NCI-H1436 treated with DMSO at 0.1 percent for 48 hours (cell line): ENCODE data around the gene HPSE2.
"Not testable (repeated sequence)": the region's sequence is repeated elsewhere in the genome, so short reads cannot be mapped to it uniquely, and the experiment has no call there.

Experiments used
- DNase-seq: peaks from one replicate; lab custom pipeline; 2025; lab: John Stamatoyannopoulos, UW

Gene HPSE2

DNA sequence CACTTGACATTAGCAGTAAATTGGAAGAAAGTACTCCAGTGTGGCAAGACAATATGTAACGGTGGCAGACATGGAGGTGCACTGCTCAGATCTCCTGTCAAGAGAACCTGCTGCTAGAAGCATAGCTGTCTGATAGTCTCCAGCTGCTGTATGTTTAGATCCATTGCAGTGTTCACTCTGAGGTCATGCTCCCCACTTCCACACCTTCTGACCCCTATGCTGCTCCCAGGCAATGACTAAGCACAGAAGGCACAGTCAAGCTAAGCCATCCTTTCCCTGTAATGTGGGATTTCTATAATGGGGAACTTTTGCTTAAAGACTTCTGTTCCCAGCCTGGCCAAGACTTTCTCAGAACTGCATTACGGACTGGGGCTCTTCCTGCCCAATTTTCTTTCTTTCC, 315.8 kb downstream of the HPSE2 start:
- no peak for DNase-seq

DNA sequence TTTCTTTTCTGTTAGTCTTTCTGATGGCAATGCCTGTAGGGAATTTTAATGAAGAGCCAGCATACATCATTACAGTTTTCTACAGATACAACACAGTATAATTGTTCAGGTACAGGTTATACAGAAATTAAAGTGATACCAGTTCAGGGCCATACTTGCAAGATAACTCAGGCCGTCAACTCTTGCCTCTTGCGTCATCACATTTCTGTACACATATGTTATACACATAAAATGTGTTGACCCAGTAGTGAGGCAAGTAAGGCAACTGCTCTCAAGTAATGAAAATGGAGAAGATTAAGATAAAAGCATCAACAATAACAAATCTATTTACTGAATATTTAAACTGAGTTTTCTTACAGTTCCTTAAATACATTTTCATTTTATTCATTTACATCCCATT, 317.8 kb downstream of the HPSE2 start:
- DNase-seq = no peak

DNA sequence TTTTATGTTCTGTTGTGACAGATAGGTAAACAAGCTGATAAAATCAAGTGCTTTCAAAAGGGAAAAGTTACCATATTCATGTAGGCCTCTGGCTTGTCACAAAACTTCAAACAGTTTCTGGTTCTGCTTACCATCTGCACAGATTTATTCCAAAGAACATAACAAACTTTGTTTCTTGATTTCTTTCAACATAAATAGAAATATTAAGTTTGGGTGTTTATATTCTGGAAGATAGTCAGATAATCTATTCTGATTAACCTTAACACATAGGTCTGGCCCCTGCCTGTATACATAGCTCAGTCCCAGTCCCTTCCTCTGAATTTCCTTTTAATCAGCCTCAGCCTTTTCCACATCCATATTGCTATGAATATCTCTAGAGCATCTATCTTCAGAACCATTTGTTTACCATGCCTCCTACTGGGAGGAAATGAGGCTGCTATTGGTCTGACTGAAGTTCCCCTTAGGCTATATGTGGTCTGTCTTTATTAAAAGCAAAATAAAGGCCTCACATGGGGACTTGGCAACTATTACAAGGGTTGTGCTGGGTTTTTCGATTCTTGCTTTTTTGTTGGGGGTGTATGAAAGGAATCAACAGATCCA, 319.0 kb downstream of the HPSE2 start:
- DNase-seq = no peak

DNA sequence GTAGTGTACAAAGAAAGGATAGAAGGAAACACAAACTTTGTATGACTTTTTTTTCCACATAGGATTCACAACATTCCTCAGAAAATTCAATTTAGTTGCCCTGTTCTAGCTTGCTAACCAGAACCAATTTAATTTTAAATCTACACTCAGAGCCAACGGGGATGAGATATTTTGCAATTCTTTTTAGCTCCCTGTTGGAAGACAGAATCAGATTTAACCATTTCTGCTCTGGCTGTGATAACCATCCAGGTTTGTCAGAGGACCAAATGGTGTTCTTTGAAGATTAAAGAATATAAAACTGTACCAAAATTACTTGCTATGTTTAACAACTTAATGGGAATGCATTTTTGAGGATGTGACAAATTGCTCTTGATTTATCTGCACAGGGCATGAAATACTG, 319.7 kb downstream of the HPSE2 start:
- DNase-seq = no peak

DNA sequence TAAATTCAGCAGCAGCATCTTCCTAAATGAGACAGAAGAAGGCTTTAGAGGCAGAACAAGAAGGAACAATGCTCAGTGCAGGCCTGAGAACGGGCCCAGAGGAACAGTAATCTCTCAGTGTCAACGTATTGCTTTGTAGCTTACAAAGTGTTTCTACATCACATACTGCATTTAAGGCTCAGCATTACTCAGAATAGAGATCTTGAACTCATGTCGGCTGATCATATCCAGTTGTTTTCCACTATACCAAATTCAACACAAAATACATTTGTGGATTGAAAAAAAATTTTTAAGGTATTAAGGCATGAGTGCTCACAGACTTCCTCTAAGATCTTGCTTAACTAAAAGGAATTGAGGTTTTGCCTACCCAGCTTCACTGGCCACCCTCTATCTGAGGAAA, 325.1 kb downstream of the HPSE2 start:
- DNase-seq = no peak

DNA sequence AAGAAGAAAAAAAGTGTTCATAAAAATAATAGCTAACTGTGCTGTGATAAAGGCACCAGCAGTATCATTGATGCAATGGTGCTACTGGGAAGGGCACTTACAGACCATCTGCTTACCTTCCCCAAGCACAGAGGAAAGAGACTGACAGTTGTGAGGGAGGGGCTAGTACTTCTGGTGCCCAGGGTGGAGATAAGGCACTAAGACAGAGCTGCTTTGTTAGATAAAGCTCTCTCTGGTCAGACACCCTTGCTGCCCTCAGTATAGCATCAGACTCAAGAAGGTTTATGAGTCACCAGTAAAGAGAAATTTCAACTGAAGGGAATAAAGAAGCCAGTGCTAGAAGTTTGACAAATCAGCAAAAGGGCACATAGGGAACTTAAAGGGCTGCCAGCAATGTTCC, 325.6 kb downstream of the HPSE2 start:
- DNase-seq = no peak

DNA sequence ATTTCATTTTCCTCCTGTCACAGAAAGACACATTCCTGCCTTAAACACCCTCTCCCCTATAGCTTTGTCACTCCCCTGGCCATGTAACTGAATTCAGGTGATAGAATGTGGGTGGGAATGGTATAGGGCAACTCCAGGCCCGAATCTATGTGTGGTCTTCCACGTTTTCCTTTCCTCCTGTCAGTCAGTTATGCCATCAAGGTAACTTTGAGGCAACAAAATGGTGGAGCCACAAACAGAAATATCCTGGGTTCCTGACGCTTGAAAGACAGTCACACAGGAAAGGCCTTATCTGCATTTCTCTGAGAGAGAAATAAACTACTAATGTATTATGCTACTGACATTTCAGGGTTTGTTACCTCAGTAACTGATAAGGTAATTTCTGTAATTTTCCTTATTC, 326.8 kb downstream of the HPSE2 start:
- no peak for DNase-seq

DNA sequence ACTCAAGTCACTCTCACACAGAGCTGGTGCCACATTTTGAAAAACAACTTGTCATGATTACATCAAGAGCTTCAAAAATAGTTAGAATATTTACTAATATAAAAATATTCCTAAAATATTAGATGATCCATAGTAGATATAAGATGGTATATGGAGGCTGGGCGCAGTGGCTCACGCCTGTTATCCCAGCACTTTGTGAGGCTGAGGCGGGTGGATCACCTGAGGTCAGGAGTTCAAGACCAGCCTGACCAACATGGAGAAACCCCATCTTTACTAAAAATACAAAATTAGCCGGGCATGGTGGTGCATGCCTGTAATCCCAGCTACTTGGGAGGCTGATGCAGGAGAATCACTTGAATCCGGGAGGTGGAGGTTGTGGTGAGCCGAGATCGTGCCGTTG, 327.4 kb downstream of the HPSE2 start:
- not testable (repeated sequence) for DNase-seq

DNA sequence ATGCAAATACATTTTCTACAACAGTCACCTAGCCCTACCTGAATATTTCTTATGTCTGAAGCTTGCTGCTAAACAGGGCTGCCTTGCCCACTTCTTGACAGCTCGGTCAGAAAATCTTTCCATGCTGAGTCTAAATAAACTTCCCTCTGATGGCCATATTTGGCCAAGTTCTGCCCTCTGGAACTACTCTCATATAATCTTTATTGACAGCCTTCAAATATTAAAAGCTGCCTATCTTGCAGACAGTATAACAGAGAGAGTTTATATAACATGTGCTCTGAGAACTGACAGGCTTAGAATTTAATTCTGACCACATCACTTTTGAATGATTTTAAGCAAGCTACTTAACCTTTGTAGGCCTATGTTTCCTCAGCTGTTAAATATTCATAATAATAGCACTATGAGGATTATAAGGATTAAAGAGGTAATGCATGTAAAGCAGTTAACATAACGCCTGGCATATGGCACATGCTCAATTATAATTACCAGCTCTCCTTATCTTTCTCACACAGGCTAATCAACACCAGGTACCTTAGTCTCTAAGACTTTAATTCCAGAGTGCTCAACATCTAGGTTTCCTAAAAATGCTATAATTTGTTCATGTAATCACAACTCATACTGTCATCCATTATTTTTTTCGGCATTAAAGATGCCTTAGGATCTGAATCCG, 334.1 kb downstream of the HPSE2 start:
- no peak for DNase-seq

DNA sequence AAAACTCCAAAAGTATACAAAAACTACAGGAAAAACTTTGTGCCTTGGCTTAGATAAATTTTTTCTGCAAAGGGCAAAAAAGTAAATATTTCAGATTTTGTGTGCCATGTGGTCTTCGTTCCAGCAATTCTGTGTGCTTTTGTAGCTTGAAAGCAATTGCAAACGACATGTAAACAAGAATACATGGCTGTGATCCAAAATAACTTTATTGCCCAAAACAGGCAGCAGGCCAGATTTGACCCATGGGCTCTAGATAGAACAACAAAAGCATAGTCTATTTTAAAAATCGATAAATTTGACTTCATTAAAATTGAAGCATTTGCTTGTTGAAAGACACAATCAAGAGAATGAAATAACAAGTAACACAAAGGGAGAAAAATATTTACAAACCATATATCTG, 336.6 kb downstream of the HPSE2 start:
- no peak for DNase-seq

DNA sequence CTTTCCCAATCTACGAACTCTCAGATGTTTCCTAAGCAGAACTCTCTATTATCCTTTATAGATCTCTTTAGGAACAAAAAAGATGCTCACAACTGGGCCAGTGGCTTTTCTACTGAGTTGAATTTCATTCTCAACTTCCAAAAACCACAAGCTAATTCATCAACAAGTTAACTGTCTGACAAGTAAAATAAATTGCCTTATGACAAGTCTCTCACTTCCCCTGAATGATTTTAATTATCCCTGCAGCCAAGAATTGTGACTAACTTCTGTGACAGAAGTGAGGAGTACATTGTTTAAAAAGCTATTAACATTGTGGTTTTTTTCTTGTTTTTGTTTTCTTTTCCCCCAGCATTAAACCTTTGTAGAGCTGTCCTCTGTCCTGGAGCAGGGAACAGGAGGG, 343.1 kb downstream of the HPSE2 start:
- no peak for DNase-seq

DNA sequence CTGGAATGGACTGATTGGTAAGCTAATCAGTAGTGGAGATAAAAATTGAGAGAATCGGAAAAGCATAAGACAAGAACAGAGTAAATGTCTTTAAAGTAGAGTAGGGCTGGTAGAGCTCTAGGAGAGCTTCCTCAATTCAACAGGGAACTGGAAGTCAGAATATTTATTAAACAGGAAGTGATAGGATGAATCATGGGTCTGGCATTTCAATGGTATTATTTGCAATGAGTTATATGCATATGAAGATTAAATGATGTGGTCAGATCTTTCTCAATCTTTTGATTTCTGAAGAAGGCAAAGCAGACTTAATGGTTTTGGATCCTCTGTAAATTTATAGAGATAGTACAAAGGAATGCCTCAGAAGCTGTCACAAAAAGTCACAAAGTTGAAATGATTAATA, 349.0 kb downstream of the HPSE2 start:
- DNase-seq = no peak

DNA sequence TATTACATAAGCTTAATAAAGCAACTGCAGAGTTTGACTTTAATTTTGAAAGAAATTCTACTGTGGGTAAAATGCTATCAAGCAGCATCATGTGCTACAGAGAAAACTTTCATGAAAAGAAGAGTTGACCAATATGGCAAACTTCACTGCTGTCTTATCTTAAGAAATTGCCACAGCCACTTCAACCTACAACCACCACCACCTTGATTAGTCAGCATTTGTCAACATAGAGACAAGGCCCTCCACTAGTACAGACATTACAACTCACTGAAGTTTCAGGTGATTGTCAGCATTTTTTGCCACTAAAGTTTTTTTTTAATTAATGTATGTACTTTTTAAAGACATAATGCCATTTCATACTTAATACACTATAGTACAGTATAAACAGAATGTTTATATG, 350.3 kb downstream of the HPSE2 start:
- no peak for DNase-seq

DNA sequence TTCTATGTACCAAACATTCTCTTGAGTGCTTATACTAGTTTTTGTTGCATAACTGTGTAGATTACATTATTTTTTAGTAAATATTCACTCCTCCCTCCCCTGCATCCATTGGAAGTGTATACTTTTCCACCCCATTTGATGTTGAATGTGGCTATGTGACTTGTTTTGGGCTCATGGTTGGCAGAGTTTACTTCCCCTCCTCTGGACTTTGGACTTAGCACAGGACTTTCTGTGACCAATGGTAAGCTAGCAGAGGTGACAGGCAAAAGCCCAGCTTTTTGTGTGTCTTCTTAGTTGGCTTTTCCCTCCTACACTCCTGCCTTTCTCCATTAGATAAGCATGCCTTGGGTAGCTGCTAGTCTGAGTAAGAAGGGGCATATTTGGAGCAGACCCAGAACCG, 353.9 kb downstream of the HPSE2 start:
- no peak for DNase-seq

DNA sequence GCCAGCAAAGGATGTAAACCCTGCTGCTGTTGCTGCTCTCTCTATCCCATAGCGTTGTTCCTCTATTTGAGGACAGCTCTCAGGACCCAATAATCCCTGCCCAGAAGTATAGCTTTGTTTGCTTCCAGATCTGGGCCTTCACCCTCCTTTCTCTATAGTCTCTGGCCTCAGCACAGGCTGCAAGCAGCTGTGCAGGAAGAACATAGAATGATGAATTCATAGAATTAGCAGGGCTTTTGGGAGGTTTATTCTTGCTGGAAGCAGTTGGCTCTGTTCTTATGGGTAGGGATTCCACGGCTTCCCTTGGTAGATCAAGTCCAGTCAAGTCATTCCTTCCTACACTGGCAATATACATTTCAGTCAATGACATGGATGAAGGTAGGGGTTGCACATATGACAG, 354.7 kb downstream of the HPSE2 start:
- DNase-seq = no peak

DNA sequence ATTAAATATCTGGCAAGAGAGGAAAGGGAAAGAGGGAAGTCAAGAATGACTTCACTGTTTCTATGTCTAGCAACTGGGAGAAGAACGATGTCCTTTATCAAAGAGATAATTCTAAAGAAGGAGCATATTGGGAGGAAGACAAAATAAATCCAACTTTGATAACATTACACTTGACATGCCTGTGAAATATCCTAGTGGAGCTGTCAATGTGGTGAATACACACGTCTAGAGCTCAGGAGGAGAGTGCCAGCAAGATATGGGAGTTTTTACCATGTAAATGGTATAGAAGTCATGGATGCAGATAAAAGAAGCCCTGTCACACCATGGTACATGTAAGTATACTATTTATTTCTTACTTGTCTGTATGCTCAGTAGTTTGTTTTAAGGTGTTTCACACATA, 356.7 kb downstream of the HPSE2 start:
- DNase-seq = no peak

DNA sequence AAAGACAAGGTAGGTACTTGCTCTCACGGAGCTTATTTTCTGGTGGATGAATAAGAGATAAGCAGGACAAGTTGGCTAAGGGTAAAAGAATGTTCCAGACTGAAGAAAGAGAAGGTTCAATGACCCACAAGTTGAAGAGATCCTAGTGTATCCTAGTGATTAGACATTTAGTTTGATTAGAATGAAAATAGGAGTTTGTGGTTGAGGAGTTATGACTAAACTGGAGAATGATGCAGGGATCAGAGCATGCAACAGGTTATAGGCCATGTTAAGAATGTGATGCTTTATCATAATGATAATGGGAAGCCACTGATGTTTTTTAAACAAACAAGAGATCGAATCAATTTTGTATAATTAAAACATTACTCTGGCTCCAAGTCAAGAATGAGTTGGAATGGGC, 357.2 kb downstream of the HPSE2 start:
- DNase-seq = no peak

DNA sequence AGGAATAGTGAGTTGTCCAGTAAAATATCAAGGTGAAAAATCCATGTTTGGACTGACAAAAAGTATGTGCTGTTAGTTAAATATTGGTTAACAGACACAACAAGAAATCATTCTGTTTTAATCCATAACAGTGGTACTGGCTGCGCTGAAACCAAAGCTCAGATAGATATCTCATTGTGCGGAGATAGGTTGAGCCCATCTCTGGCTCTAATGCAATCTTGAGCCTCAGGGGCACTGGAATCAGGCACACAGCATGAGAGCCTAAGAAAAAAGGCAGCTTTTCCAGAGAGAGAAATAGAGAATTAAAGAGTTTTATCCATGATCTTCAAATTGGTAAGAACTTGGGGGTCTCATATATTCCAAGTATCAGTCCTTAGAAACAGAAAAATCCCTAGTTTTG, 373.7 kb downstream of the HPSE2 start:
- DNase-seq = no peak

DNA sequence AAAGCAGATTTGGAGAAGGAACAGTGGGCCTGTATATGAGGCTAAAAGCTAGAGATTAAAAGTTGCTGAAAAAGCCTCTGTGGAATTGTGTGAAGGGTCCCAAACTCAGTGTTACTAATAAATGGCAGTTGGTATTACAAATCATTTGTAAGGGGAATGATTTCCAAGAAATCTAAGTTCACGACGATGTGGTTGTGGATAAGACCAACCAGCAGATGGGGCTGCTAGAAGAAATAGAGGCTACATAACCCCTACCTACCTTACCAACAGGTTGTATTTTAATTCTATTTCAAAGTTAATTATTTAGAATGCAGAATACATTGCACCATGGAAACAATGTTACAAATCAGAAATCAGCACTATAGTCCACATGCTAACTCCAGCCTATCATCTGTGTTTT, 377.1 kb downstream of the HPSE2 start:
- DNase-seq = no peak

DNA sequence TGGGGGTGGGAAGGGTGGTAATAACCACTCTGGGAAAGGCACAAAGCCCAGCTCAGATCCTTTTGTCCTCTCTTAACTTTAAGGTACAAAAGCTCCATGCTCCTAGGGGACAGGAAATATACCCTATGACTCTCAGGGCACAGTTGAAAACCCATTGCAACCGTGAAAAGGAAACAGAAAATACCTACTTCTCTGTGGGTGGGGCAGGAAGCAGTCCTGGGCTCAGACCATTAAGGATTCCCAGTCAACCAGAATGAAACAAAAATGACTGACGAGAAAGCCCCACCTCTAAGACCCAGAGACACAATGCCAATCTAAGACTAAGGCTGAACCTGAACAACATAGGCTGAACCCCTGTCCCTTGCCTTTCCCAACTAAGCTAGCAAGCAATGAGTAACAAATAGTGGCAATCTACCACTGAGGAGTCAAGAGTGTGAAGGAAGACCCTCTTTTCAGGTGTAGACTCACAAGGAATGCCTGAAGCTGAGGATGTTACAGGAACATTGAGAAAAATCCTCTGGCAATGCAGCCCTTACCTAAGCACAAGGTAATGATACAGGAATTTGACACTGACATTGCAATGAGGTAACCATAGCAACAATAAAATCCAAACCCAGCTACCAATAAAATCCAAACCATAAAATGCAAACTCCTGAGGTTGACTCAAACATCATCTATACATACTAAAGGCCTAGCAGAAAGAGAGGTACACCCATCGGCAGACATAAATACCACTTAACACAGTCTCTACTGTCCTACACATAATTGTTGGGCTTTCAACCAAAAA, 380.1 kb downstream of the HPSE2 start:
- DNase-seq = no peak

DNA sequence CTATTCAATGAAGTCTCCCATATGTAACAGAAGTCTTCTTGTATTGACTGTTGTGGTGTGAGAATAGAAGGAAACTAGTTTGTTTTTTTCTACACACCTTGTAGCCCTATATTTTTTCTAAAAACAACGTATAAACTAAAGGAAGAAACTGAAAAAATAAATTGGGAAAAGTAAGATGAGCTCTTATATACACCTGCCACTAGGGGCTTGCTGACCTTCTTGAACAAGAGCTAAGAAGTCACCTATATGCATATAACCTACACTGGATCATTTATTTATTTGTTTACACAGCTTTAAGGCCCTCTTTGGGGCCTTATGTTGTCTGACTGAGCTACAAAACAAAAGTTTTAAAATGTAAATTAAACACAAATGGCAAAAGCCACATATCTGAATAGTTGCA, 383.0 kb downstream of the HPSE2 start:
- DNase-seq = no peak

DNA sequence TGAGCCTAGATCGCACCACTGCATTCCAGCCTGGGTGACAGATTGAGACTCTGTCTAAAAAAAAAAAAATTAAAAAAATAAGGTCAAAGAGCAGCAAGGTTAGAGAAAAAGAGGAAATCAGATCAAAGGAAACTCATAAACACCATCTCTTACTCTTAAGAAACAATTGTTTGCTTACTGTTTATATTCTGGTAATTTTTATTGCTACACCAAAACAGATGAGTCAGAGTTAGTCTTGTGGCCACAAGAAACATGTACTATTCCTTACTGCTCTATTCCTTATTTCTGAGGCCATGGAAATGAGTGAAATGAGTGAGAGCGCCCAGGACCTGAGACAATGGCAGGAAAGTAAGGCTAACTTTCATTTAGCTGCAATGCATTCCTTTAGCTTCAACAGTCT, 387.3 kb downstream of the HPSE2 start:
- DNase-seq = no peak

DNA sequence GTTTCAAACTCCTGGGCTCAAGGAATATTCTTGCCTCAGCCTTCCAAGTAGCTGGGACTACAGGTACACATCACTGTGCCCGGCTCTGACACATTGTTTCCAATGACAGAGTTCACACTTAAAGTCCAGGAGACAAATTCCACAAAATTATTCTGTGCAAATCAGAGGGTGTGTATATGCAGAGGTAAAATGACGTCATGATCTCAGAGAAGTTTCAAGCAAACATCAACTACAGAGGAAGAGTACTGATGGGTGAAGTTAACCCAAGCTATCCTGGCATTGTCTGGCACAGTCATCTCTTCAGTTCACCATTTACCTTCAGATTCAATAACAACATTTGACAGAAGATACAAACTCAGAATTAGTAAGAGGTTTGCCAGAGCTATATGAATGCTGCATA, 388.9 kb downstream of the HPSE2 start:
- DNase-seq = no peak

DNA sequence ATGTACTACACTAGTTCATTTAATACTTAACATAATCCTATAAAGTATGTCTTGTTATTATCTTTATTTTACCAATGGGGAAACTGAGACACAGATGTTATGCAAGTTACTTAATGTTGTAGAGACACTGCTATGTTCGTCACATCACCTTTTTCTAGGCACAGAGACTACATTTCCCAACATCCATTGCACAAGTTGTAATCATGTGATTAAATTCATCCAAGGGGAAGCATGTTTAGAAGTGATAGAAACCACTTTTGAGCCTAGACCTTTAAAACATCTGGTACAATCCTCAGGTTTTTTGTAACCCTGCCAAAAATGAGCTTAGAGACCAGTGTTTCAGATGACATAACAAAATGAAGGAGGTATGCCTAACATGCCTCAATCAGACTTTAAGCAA, 402.1 kb downstream of the HPSE2 start:
- DNase-seq = no peak
